ENCODE measurements around the gene SPATA45. TPM values are rescaled to one million over a fixed set of nuclear protein-coding genes. Genes with fewer than 3 reads are reported as not detected.

The SPATA45 gene
- total and polyA plus RNA-seq, 2 of the 13 experiments (the other 11 are each of a cell fraction or from before 2014, with no cell fraction given), result 0.17 to 0.64 TPM

DNA sequence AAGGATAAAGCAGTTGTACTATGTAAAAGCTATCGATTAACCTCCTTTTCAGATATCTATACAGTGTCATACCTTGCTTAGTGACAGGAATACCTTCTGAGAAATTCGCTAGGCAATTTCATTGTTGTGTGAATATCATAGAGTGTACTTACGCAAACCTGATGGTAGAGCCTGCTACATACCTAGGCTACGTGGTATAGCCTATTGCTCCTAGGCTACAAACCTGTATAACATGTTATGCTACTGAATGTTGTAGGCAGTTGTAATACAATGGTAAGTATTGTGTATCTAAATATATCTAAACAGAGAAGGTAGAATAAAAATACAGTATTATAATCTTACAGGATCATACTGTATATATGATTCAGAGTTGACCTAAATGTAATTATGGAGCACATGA is 37.1 kb upstream of the SPATA45 start (continued):
- TF ChIP-seq, protein P1, sequence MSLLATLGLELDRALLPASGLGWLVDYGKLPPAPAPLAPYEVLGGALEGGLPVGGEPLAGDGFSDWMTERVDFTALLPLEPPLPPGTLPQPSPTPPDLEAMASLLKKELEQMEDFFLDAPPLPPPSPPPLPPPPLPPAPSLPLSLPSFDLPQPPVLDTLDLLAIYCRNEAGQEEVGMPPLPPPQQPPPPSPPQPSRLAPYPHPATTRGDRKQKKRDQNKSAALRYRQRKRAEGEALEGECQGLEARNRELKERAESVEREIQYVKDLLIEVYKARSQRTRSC (CRISPR knock-in tag; IDR thresholded peaks at IDR 0.05; ENCODE audit: low read depth), result no peak

DNA sequence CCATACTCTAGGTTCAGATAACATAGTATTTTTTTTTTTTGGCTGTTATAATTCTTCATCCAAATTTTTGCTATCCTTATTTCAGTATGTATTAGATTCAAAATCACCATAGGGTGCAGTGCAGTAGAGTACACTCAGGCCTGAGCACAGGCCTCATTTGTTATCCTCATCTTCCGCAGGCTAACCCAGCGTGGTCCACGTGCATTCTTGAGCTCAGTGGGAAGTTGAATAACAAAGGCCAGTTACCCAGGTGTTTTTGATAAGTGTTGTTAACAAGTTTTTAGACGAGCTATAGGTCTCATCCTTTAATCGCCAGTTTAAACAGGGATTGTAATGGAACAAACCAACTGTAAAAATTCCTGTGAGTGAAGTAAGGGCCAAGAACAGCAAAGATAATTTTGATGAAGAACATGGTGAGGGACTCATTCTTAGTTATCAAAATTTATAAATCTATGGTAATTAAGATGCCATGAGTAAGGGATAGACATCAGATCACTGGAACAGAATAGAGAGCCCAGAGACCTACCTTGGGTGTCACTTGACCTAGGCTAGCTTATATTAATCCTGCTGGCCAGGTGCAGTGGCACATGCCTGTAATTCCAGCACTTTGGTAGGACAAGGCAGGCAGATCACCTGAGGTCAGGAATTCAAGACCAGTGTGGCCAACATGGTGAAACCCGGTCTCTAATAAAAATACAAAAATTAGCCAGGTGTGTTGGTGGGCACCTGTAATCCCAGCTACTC is 32.7 kb upstream of the SPATA45 start:
- Histone ChIP-seq H3K9ac (ENCODE audit: insufficient read depth, low read depth, low read length) (no peak overlapping the region), H3K9me3 (ENCODE audit: low read length) (no peaks in the 10 kb centered on the region), H3K27ac (ENCODE audit: extremely low read length, insufficient read depth, low read length) (no peak overlapping the region), H3K4me2 (ENCODE audit: low read depth, low read length) (no peak overlapping the region), H3K79me2 (ENCODE audit: insufficient read depth, low read length) (peaks cover 6% of the 10 kb centered on the region), H2AFZ (ENCODE audit: low read length) (no peak overlapping the region), H4K20me1 (ENCODE audit: insufficient read depth, low read length) (no peaks in the 10 kb centered on the region), H3K27me3 (ENCODE audit: control insufficient read depth in 1 of 2, insufficient read depth in 2 of 2, low read length in 2 of 2) (no peaks in the 10 kb centered on the region), H3K36me3 (replicated peaks in 1 of 2; ENCODE audit: control insufficient read depth in 1 of 2, insufficient read depth in 2 of 2, low read length in 2 of 2) (peaks cover 10 to 51% of the 10 kb centered on the region in 2 experiments), H3K4me3 (replicated peaks in 1 of 3; ENCODE audit: insufficient read depth in 1 of 3, low read depth in 2 of 3, low read length in 3 of 3) (no peak overlapping the region), H3K4me1 (ENCODE audit: insufficient read depth, low read length) (no peaks in the 10 kb centered on the region)
- no peak for DNase-seq (ENCODE audit: low spot score)
- intact Hi-C loops (cut with micrococcal nuclease; ENCODE audit: unreplicated experiment) (no loop called here), in situ Hi-C loops (cut with HindIII; ENCODE audit: extremely low pct_ligation_motif_present, low pct_unique_long_range_greater_than_20kb) (no loop called here)
- WGBS (ENCODE audit: low lambda C conversion rate), result 97% methylated on average over 6 of the region's 6 CpGs
- TF ChIP-seq, protein P2, sequence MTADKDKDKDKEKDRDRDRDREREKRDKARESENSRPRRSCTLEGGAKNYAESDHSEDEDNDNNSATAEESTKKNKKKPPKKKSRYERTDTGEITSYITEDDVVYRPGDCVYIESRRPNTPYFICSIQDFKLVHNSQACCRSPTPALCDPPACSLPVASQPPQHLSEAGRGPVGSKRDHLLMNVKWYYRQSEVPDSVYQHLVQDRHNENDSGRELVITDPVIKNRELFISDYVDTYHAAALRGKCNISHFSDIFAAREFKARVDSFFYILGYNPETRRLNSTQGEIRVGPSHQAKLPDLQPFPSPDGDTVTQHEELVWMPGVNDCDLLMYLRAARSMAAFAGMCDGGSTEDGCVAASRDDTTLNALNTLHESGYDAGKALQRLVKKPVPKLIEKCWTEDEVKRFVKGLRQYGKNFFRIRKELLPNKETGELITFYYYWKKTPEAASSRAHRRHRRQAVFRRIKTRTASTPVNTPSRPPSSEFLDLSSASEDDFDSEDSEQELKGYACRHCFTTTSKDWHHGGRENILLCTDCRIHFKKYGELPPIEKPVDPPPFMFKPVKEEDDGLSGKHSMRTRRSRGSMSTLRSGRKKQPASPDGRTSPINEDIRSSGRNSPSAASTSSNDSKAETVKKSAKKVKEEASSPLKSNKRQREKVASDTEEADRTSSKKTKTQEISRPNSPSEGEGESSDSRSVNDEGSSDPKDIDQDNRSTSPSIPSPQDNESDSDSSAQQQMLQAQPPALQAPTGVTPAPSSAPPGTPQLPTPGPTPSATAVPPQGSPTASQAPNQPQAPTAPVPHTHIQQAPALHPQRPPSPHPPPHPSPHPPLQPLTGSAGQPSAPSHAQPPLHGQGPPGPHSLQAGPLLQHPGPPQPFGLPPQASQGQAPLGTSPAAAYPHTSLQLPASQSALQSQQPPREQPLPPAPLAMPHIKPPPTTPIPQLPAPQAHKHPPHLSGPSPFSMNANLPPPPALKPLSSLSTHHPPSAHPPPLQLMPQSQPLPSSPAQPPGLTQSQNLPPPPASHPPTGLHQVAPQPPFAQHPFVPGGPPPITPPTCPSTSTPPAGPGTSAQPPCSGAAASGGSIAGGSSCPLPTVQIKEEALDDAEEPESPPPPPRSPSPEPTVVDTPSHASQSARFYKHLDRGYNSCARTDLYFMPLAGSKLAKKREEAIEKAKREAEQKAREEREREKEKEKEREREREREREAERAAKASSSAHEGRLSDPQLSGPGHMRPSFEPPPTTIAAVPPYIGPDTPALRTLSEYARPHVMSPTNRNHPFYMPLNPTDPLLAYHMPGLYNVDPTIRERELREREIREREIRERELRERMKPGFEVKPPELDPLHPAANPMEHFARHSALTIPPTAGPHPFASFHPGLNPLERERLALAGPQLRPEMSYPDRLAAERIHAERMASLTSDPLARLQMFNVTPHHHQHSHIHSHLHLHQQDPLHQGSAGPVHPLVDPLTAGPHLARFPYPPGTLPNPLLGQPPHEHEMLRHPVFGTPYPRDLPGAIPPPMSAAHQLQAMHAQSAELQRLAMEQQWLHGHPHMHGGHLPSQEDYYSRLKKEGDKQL (CRISPR knock-in tag; IDR thresholded peaks at IDR 0.05; ENCODE audit: low read depth), result no peak
- TF ChIP-seq, protein P3, sequence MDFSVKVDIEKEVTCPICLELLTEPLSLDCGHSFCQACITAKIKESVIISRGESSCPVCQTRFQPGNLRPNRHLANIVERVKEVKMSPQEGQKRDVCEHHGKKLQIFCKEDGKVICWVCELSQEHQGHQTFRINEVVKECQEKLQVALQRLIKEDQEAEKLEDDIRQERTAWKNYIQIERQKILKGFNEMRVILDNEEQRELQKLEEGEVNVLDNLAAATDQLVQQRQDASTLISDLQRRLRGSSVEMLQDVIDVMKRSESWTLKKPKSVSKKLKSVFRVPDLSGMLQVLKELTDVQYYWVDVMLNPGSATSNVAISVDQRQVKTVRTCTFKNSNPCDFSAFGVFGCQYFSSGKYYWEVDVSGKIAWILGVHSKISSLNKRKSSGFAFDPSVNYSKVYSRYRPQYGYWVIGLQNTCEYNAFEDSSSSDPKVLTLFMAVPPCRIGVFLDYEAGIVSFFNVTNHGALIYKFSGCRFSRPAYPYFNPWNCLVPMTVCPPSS (IDR thresholded peaks at IDR 0.05), result no peak
- no peak for TF ChIP-seq SRSF1 (optimal IDR thresholded peaks at IDR 0.05; ENCODE audit: low read depth, low read length)
- ChIA-PET CTCF (ENCODE audit: low intra/inter-chr PET ratio, low total read pairs) (no interaction called here), POLR2A (no interaction called here)
- no peak for FAIRE-seq
- no peak for ATAC-seq
- no TSS peak for BruUV-seq (replicated peaks)

Data from HepG2 (cell line).